Measurements from ENCODE around the gene RCSD1.
"Not testable (repeated sequence)": the region's sequence is repeated elsewhere in the genome, so short reads cannot be mapped to it uniquely, and the experiment has no call there.

Gene RCSD1

DNA sequence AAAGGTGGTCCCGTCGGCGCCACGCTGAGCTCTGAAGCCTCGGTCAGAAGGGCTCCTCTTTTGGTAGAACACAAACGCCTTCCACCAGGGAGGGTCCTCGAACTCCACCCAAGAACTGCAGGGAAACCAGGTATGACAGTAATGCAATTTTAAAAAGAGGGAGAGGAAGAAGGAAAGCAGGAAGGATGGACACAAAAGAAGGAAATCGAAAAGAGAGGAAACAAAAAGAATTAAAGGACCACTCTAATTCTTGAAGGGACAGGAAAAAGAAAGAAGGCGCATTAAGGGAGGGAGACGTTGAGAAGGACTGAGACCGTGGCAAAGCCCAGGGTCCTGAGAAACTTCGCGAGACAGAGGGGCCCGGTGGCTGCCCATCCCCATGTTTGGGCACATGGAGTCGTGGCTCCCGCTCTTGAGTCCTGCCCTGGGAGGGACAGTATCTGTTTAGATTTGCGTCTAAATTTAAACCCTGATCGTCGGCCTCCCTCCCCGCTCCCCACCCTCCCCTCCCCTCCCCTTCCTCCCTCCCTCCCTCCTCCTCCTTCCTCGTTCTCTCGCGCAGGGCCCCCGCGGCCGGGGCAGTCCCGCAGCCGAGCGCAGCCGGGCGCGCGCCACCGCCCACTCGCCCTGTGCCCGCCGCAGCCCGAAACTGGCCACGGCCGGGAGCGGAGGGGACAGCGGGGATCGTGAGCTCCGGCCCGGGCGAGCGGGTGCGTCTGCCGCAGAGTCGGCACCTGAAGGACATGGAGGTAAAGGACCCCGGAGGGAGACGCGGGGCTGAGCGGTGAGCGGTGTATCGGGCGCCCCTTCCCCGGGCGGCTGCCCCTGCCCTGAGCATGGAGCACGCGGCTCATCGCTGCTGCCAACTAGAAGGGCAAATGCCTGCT, at the start of gene RCSD1:
Gene RCSD1 (plus strand): TSS at position 552 of the 887 bp plus-strand sequence. CDS start 192 bp downstream, at position 744.
- in situ Hi-C loops (cut with MboI; ENCODE audit: low sequenced_read_pairs), result no loop called here

DNA sequence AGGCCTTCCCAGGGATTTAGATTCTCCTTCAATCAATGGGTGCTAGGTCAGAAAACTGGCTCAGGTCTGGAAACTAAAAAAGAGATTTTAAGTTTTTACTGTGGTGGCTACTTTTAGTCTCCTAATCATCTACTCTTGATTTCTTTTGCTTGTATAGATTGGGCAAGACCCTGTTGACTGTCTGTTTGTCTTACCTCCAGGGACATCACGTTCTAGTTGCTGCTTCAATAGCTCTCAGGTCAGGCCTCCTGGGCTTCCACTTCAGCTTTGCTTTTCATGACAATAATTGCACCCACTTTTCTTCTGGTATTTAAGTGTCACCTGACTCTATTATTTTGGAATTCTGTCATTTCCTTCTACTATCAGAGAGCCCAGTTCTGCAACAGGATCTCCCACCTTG, 48.0 kb upstream of the RCSD1 start:
- in situ Hi-C loops (cut with MboI; ENCODE audit: low sequenced_read_pairs), result no loop called here

GRCh38 chr1:167582722-167583121, 47.3 kb upstream of the RCSD1 start:
- in situ Hi-C loops (cut with MboI; ENCODE audit: low sequenced_read_pairs), result no loop called here

DNA sequence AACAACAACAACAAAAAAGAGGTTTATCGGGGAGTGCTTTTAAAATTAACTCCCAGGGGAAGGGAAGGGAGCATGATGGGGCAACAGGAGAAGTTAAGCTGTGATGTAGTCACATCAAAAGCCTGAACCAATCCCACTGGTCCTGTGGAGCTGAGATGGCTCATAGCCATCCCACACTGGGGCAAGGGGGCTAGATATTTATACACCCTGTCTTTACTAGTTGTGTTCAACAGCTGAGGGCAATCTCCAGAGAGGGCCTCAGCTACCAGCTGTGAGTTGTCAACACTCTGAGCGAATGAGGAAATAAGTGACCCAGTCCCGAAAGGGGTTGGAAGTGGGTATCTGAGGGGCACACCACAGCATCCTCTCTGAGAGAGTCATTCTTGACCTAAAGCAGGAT, 45.5 kb upstream of the RCSD1 start:
- in situ Hi-C loops (cut with MboI; ENCODE audit: low sequenced_read_pairs), result no loop called here

GRCh38 chr1:167587342-167587741, 42.7 kb upstream of the RCSD1 start:
- in situ Hi-C loops (cut with MboI; ENCODE audit: low sequenced_read_pairs), result no loop called here

GRCh38 chr1:167587872-167588271, 42.2 kb upstream of the RCSD1 start:
- in situ Hi-C loops (cut with MboI; ENCODE audit: low sequenced_read_pairs), result no loop called here

DNA sequence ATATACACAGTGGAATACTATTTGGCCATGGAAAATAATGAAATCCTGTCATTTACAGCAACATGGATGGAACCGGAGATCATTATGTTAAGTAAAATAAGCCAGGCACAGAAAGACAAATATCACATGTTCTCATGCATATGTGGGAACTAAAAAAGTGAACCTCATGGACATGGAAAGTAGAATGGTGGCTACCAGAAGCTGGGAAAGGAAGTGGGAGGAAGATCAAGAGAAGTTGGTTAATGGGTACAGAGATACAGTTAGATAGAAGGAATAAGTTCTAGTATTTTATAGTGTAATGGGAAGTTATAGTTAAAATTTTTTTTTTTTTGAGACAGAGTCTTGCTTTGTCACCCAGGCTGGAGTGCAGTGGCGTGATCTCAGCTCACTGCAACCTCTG, 41.7 kb upstream of the RCSD1 start:
- in situ Hi-C loops (cut with MboI; ENCODE audit: low sequenced_read_pairs), result no loop called here

DNA sequence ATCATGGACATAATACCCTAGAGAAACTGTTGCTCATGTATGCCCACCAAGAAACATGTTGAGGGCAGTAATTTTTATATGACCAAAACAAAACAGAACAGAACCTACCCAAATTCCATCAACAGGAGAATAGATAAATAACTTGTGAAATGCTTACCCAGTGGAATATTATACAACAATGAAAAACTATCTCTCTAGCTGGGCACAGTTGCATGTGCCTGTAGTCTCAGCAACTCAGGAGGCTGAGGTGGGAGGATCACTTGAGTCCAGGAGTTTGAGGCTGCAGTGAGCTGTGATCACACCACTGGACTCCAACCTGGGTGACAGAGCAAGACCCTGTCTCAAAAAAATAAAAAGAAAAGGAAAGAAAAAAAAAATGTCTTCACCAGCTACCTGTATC, 37.6 kb upstream of the RCSD1 start:
- in situ Hi-C loops (cut with MboI; ENCODE audit: low sequenced_read_pairs), result no loop called here

GRCh38 chr1:167593860-167594259, 36.2 kb upstream of the RCSD1 start:
- in situ Hi-C loops (cut with MboI; ENCODE audit: low sequenced_read_pairs), result no loop called here

- in situ Hi-C loops (cut with MboI; ENCODE audit: low sequenced_read_pairs), result no loop called here
These were observed 35.2 kb upstream of the RCSD1 start for GRCh38 chr1:167594822-167595221.

- in situ Hi-C loops (cut with MboI; ENCODE audit: low sequenced_read_pairs), result no loop called here
These were observed 30.0 kb upstream of the RCSD1 start for GRCh38 chr1:167599957-167600581.

DNA sequence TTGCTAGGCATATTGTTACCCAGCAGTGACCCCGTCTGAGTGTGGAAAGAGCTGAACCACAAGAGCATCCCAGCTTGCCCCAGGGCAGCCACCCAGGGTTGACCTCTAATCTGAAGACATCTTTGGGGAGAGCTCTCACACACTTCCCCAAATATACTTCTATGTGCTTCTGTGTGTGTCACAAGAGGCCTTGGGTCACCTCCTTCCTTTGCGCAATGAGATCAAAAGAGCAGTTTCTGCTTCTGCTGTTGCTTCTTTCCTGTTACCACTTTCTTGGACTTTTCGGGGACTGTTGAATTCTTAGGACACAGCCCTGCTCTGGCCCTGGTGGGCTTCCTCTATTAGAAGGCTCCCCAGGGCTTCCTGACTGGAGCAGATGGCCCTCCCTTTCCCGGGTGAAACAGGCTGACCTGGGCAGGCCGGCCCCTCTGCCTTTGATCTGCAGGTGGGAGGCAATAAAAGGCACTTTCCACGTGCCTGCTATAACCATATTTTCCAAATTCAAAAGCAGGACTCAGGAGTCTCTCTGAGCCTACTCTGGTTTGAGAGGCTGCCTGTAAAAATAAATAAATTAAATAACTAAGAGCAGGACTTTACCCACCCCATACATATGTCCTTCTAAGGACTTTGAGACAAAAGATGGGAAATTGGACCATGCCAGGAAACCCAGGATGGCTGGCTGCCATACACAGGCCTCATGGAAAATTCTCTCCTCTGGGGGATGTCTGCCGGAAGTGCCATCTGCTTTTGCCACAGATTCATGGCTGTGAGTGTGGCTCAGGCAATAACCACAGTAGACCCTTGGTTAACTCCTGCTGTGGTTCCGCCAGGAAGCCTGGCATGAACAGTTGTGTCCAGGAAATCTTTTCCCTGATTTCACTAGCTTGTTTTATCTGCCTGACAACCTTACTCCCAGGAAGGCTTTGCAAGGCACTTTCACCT, 28.3 kb upstream of the RCSD1 start:
- in situ Hi-C loops (cut with MboI; ENCODE audit: low sequenced_read_pairs), result no loop called here

DNA sequence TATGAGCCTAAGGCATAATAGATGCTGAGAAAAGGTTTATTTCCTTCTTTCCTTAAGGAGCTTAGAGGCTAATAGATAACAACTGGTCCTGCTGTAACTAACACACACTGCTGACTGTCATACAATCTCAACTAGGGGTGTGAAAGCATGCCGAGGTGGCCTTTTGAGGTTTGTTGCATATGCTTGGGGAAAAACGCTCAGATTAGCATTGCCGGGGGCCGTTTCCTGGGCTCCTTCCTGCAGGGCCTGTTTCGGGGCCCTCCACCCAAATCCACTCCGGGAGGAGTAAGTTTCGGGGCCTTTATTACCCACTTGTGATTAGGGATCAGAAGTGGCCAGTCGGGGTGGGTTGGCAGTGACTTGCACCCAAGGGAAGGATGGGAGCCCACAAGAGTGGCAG, 27.2 kb upstream of the RCSD1 start:
- in situ Hi-C loops (cut with MboI; ENCODE audit: low sequenced_read_pairs), result no loop called here

GRCh38 chr1:167605576-167605975, 24.5 kb upstream of the RCSD1 start:
- in situ Hi-C loops (cut with MboI; ENCODE audit: low sequenced_read_pairs), result loop anchor here (5.0 kb wide), 1 partner anchor 82 kb away; no protein-coding TSS in a partner anchor

- in situ Hi-C loops (cut with MboI; ENCODE audit: low sequenced_read_pairs), result no loop called here
These were observed 18.0 kb upstream of the RCSD1 start for GRCh38 chr1:167611983-167612382.

DNA sequence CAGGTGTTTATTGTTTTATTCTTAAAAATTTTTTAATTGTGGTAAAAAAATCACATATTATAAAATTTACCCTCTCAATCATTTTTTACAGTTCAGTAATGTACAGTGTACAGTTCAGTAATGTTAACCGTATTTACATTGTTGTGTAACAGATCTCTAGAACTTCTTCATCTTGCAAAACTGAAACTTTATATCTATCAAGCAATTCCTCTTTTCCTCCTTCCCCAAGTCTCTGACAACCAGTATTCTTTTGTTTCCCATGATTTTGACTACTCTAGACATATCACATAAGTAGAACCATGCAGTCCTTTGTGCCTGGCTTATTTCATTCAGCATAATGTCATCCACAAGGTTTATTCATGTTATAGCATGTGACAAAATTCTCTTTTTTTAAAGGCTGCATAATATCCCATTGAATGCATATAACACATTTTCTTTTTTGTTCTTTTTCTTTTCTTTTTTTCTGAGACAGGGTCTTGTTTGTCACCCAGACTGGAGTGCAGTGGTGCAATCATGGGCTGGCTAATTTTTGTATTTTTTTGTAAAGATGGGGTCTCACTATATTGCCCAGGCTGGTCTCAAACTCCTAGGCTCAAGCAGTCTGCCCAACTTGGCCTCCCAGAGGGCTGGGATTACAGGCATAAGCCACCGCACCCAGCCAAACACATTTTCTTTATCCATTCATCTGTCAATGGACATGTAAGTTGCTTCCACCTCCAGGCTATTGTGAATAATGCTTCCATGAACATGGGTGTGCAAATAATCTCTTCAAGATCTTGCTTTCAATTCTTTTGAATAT, 17.2 kb upstream of the RCSD1 start:
- in situ Hi-C loops (cut with MboI; ENCODE audit: low sequenced_read_pairs), result no loop called here

DNA sequence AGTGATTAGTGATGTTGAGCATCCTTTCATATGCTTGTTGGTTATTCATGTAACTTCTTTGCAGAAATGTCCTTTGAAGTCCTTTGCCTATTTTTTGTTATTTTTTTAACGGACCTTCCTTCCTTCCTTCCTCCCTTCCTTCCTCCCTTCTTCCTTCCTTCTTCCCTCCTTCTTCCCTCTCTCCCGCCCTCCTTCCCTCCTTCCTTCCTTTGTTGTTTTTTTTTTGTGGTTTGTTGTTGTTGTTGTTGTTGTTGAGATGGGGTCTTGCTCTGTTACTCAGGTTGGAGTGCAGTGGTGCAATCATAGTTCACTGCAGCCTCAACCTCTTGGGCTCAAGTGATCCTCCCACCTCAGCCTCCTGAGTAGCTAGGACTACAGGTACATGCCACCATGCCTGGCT, 16.0 kb upstream of the RCSD1 start:
- in situ Hi-C loops (cut with MboI; ENCODE audit: low sequenced_read_pairs), result not testable (repeated sequence)

DNA sequence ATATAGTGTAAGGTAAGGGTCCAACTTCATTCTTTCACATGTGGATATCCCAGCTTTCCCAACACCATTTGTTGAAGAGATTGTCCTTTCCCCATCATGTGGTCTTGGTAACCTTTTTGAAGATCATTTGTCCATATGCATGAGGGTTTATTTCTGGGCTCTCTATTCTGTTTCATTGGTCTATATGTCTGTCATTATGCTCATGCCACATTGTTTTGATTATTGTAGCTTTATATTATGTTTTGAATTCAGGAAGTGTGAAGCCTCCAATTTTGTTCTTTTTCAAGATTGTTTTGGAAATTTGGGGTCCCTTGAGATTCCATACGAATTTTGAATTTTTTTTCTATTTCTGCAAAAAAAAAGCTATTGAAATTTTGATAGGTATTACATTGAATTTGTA, 15.2 kb upstream of the RCSD1 start:
- in situ Hi-C loops (cut with MboI; ENCODE audit: low sequenced_read_pairs), result no loop called here

GRCh38 chr1:167616521-167616920, 13.5 kb upstream of the RCSD1 start:
- in situ Hi-C loops (cut with MboI; ENCODE audit: low sequenced_read_pairs), result no loop called here
